ENCODE results near the gene JPT2.

The JPT2 gene, protein sequence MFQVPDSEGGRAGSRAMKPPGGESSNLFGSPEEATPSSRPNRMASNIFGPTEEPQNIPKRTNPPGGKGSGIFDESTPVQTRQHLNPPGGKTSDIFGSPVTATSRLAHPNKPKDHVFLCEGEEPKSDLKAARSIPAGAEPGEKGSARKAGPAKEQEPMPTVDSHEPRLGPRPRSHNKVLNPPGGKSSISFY

DNA sequence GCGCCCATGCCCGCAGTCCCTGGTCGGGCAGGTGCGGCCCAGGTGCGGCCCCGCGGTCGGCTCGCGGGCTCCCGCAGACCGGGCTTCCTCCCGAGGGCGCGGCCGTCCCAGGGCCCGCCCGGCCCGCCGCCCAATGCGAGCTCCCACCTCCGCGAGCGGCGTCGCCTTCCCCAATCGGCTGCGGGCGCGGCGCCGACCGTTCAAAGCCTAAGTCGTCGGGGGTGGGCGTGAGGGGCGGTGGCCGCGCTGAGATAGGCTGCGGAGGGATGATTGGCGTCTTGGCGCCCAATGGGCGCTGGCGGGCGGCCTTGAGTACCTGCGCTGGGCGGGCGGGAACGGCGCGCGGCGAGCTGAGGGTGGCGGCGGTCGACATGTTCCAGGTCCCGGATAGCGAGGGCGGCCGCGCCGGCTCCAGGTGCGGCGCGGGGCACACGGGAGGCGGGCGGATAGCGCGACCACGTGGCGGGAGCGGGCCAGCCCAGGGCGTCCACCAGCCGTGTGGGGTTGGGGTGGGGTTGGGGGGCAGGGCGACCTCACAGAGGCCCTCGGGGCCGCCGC, at the start of gene JPT2:
TSS of gene JPT2 (plus strand) at position 338 of the 558 bp plus-strand sequence. CDS start at position 372, 34 bp downstream.
- peak; percentile 96 for DNase-seq

DNA sequence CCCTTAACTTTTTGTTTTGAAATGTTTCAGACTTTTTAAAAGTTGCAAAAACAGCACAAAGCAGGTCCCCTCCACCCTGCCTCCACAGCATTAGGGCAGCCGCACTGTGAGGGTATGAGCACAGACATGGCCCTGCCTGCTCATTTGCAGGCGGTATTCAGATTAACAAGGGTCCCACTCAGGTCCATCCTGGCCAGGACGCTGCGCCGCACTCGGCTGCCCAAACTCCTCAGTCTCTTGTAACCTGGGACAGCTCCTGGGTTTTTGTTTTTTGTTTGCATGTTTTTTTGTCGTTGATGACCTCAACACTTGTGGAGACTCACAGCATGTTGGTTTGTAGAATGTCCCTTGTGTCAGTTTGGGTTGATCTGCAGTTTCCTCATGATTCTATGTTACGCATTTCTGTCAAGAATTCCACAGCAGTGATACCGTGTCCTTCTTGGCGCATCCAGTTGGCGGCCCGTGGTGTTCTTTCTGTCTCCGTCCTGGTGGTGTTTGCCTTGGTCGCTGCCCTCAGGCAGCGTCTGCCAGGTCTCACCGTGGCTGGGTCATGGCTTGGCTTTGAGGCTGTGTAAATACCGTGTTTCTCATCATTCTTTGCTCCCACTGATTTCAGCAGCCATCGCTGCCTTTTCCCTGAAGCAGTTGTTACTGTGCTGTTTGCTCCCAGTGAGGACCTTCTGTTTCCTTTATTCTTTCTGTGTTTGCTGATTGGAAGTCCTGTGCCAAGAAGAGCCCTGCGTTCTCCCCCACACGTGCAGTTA, 47.4 kb upstream of the JPT2 start:
- DNase-seq = no peak

DNA sequence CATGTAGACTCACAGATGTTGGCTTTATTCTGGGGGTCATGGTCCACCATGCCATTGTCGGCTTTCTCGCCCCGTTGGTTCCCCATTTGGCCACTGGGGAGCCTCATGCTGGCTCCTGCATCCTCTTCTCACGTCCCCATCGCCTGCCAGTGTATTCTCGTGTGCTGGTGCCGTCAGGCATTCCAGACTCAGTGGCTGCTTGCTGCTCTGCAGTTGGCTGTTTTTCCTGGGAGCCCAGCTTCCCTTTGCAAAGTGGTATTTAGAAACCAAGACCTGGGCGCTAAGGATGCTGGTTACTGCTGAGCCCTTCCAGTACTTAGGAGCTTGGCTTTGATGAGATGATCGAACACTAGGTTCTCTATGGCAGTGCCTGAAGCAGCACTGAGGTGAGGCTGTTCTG, 46.8 kb upstream of the JPT2 start:
- DNase-seq = no peak

DNA sequence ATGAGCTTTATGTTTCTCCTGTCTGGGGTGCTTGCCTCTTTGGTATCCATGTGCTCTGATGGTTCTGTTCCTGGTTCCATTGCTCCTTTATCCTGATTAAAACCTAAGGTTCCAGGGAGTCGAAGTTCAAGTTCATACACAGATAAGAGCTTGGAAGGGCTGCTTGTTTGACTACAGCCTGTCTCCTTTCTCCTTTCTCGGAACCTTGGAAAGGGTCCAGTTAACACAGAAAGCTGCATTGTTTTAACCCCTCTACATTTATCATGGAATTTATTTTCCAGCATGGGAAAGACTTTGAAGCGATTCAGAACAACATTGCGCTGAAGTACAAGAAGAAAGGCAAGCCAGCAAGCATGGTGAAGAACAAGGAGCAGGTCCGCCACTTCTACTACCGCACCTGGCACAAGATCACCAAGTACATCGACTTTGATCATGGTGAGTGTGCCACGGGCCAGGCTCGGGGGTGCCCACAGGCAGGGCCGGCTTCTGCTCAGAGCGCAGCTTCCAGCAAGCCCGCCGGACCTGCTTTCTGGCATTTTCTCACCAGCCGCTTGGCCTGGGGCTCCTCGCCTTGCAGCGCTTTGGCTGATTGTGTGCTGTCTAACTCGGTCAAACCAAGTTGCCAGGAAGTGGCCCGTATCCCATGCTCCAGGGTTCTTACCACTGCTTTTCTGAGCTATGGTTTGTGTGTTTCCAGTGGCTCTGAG, 46.0 kb upstream of the JPT2 start:
- DNase-seq = no peak

DNA sequence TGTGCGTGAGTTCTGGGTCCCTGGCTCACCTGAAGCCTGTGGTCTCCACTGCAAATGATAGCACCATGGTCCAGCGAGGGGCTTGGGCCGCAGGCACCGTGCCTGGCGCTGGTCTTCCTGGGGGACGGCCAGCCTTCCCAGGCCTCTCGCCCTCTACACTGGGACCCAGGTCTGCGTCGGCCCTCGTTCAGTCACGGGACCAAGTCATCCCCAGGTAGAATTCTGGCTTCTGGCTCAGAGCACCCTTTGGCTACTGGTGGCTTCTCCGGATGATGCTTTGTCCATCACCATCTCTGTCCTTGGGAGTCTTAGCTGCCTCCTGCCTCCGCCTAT, 45.5 kb upstream of the JPT2 start:
- no peak for DNase-seq

GRCh38 chr16:1633310-1633709, 44.8 kb upstream of the JPT2 start:
- no peak for DNase-seq

GRCh38 chr16:1634541-1634940, 43.5 kb upstream of the JPT2 start:
- DNase-seq = no peak

DNA sequence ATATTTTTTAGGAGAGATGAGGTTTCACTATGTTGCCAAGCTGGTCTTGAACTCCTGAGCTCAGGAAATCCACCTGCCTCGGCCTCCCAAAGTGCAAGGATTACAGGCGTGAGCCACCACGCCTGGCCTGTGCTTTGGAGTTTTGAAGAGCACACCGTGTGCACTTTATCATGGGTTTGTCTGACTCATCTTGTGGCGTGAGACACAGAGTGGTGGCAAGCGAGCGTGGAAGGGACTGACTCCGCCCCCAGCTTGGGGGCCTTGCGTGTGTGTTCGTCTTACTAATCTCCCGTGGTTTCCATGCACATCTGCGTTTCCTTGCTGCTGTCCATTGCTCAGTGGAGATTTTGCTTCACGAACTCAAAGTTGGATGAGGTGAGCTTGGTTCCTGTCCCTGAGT, 43.0 kb upstream of the JPT2 start:
- DNase-seq = no peak

DNA sequence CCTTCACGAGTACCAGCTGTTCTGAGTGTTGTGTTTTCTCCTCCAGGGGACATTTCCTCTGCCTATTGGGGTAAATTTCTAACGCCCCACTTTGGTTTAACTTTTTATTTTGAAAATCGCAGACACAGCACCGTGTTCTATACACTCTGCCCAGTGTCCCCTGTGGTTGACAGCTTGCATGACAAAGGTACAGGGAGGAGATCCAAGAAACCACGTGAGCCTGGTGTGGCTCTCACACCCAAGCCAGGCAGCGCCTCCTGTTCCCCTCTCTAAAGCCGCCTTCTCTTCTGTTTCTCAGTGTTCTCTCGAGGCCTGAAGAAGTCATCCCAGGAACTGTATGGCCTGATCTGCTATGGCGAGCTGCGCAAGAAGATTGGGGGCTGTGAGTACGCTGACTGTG, 40.6 kb upstream of the JPT2 start:
- DNase-seq = no peak

GRCh38 chr16:1638757-1639156, 39.3 kb upstream of the JPT2 start:
- no peak for DNase-seq

- no peak for DNase-seq
These were observed 38.8 kb upstream of the JPT2 start for GRCh38 chr16:1639282-1639681.

DNA sequence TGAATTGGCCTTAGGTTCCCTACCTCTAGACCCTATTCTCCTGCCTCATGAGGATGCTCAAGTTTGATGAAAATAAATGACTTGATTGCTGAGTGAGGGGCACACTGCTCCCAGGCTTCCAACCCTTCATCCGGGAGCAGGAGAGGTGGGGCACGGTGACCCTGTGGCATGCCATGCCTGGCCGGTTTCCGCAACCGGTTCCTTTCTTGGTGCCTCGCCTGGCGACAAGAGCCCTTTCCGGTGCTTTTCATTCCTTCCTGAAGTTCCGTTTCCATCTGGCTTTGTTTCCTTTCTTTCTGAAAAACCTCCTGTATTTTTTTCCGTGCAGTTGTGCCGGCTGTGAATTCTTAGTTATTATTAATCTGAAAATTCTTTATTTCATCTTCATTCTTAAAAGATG, 38.2 kb upstream of the JPT2 start:
- DNase-seq = no peak

- no peak for DNase-seq
These were observed 37.7 kb upstream of the JPT2 start for GRCh38 chr16:1640261-1640941.

GRCh38 chr16:1641261-1641660, 36.8 kb upstream of the JPT2 start:
- DNase-seq = no peak

DNA sequence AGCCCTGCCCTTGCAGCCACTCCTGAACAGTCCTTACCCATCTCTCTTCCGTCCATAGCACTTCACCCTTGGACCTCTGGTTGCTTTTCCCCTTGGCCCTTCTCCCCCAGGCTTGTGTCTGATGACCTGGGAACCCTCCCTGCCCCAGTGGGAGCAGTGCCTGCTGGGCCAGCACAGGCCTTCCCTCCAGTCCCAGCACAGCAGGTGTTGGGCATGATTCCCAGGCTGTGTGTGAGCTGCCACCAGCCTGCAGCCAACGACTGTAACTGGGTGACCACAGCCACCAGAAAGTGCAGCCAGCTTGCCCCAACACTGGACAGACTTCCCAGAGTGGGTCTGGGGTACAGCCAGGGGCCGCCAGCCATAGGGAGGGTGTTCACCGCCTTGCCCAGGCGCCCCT, 35.9 kb upstream of the JPT2 start:
- no peak for DNase-seq

GRCh38 chr16:1642753-1643152, 35.3 kb upstream of the JPT2 start:
- no peak for DNase-seq

DNA sequence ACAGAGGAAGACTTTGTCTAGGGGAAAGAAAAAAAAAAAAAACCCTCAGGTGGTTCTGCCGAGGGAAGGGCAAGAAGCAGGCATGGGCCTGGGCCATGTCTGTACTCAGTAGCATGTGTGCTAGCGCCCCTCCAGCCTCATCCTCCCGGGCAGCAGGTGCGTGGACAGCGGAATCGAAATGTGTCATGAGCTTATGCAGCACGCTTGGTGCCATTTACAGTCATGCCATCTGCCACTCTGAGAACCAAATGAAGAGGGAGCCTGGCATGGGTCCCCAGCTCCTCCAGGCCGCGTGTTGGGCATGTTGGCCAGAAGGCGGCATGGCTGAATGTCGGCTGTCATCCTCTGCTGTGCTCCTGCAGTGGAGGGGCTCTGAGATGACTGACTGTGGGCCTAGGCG, 34.6 kb upstream of the JPT2 start:
- DNase-seq = no peak

GRCh38 chr16:1645914-1646525, 32.1 kb upstream of the JPT2 start:
- no peak for DNase-seq

- no peak for DNase-seq
These were observed 30.2 kb upstream of the JPT2 start for GRCh38 chr16:1647856-1648255.

- DNase-seq = no peak
These were observed 27.9 kb upstream of the JPT2 start for GRCh38 chr16:1650131-1650530.

- no peak for DNase-seq
These were observed 26.7 kb upstream of the JPT2 start for GRCh38 chr16:1651094-1651973.

DNA sequence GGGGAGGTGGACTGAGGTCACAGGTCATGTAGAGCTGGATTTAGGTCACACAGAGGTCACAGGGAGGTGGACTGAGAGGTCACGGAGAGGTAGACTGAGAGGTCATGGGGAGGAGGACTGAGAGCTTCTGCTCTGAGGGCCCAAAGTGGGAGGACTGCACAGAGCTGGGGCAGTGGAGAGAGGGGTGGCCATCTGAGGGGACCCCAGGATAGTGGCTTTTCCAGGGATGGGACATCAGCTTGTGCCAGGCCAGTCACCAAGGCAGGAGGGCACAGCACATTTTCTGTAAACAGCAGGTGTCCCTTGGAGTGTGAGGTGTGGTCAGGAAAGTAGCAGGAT, 26.1 kb upstream of the JPT2 start:
- no peak for DNase-seq
